Ammon's horn (tissue), 1 donor: ENCODE results near the gene GUCY2F.

ENCODE experiments used
- DNase-seq: peaks from one replicate; pipeline ENCODE4 v3.0.0-alpha.2; 2016; ENCODE audit warnings: low spot score

GUCY2F gene

DNA sequence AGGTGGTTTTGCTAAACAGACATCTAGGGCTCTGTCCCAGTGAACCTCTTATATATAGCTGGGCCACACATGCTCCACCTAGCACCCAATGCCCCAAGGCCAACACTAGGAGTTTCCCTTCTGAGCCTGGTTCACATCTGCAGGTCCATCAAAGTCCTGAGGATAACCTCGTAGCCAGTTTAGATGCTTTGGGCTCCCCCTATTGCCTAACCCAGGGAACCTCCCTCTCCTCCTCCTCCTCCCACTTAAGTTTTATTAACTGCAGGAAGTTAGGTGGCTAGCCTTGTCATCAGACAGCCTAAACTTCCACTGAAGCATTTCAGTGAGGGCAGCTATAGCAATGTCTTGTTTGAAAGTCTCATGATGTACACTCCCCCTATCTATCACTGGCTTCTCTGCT, 88.0 kb downstream of the GUCY2F start:
- DNase-seq, result no peak

- no peak for DNase-seq
These were observed 89.0 kb downstream of the GUCY2F start for GRCh38 chrX:109392895-109393294.

DNA sequence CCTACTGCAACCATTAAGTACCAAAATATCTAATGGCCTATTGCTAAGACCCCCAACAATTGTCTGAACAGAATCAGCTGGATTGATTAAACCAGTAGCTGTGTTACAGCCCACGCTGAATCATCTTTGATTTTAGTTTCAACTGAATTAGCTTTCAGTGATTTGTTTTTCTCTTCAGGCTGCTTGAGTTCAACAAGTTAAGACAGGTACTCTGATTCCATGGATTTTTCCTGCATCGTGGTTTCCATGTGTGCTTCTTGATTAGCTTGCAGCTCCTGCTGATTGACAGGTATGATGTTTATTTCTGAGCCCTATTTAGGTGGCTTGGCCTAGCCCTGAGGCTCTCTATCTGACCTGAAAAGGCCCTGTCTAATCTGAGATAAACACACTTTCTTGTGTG, 91.3 kb downstream of the GUCY2F start:
- DNase-seq, result no peak

DNA sequence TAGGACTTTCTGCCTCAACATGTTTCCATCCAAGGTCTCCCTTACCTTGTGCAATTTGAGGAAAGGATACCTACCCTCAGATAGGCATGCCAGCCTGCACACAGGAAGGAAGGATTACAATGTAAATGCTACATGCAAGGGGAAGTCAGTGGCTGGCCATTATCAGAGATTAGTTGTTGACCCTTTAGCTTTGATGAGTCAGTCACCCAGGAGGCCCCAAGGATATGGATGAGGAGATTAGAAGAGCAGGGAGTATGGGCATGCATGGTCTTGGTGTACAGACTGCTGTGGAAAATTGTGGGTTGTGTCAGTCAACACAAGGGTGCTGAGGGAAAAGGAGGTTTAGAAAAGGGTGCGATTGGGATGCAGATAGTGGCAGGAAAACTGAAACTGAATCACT, 92.0 kb downstream of the GUCY2F start:
- DNase-seq, result no peak

GRCh38 chrX:109384699-109385098, 97.2 kb downstream of the GUCY2F start:
- peak; percentile 32 for DNase-seq

GRCh38 chrX:109382332-109382731, 99.6 kb downstream of the GUCY2F start:
- DNase-seq, result no peak

DNA sequence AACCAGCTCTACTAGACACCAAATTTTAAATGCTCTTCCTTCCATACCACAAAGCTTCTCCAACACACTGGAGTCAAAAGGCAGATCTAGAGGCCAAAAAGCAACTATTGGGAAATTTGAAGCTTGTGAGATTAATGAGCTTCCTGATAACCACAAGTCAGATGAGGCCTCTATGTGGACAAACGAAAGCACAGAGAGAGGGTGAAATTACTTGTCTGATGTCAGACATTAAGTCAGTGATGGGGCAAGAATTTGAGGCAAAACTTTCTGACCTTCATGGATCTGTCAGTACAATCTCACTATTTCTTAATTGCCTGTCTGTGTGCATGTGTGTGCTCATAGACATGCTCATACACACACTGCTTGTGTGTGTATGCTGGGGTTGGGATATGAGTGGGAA, 103.6 kb downstream of the GUCY2F start:
- DNase-seq, result no peak

DNA sequence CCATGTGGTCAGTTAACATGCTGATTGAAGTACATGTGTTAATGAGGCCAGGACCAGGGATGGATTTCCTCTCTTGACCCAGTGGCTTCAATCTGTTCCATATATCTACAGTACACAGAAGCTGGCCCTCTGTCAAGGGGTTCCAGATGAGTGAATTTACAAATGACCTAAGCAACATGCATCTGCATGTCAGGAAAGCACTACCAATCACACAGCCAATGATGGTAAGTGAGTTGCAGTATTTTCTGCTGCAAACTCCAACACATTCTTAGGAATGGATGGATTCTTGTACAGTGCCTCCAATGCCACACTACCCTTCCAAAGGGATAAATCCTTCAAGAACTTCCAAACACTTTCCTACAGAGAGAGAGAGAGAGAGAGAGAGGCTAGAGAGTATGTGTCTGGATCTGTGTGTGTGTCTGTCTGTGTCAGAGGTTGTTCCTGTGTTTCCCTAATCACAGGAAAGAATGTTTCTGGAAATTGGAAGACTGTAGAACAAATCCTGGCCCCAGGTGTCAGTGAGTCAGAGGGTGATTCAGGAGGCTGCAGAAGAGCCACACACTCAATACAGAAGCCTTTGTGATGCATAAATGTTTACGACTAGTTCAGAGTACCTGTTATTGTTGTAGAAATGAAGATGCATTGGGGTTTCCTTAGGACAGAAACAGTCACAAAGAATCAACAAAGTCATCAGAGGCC, 107.5 kb downstream of the GUCY2F start:
- no peak for DNase-seq

DNA sequence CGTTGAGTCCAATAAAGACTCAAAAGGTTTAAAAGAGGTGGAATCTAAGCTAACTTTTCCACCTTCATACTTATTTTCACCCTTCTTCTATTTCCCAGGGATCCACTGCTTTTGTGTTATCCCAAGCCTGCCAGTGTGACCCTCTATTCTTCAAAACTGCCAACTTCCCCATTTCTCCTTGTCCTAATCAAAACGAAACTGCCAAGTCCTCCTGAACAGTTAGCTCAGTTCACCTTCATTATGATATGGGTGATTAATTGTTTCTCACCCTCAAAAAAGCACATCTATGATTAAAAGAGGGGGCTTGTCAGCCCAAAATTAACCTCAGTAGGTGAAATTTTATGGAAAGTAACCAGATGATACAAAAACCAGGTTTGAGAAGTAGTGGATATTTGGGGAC, 108.4 kb downstream of the GUCY2F start:
- DNase-seq, result no peak

DNA sequence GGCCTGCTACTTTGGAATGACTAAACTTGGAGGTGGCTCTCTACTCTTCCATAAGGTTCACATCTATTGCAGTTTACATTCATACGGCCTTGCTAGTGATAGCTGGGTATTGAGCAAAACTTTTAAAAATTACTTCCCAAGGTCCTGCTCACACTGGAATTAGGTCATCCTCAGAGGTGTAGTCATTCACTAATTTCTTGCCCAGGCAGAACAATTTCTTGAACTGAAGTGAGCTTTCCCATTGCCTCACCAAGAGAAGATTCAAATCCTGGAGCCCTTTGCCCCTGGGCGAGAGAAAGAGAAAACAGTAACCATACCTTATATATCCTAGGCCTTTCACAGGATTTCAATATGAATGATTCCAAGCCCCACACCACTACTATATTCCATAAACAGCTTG, 109.2 kb downstream of the GUCY2F start:
- DNase-seq, result no peak

DNA sequence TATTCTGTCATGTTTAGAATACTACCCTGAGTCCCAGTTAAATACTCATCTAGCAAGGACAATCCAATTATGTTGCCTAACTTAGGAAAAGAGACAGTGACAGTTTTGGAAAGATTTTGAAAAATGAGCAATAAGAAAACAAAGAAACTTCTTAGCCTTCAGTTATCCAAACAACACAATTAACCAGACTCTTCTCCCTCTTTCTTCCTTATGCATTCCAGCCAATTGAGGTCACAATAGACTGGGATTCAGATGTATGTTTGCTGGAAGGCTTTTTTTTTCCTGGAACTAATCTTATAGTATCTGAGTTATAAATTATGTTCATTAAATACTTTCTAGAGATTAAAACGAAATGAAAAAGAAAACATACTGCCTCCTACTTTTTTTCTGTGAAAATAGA, 109.6 kb downstream of the GUCY2F start:
- no peak for DNase-seq

DNA sequence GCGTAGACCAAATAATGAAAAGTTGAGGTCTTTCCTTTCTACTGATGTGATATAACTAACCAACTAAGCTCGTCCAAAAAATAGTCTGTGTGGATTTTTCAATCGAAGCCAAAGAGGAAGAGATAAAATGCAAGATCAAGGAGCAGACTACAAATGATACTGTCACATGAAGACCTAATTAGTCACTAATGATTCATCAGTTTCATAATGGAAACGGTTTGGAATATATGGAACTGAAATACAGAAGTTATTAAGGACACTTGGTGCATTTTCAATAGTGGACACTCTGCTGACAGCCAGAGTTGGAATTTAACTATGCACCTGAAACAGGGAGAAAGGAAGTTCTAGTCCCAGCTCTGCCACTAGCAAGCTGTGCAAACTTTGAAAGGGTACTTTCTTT, 119.8 kb downstream of the GUCY2F start:
- DNase-seq, result no peak

- no peak for DNase-seq
These were observed 121.6 kb downstream of the GUCY2F start for GRCh38 chrX:109360301-109360700.

GRCh38 chrX:109357706-109358105, 124.2 kb downstream of the GUCY2F start:
- no peak for DNase-seq

DNA sequence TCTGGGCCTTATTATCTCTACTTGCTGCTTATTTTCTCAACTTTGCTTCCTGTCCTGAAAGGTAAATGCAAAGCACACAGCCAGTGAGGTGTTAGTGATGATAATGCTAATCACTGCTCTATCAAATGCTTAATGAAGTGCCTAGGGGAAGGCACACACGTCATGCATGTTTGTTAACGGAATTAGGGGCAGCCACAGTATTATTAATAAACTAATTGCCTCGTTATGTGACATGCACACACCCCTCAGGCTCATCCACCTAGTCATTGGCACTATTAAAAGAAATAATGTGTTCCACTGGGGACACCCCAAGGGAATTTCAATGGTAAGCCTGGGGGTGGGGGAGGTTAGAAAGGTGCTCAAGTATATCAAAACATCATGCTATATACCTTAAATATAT, 125.2 kb downstream of the GUCY2F start:
- DNase-seq, result no peak

GRCh38 chrX:109352066-109352588, 129.8 kb downstream of the GUCY2F start:
- no peak for DNase-seq

DNA sequence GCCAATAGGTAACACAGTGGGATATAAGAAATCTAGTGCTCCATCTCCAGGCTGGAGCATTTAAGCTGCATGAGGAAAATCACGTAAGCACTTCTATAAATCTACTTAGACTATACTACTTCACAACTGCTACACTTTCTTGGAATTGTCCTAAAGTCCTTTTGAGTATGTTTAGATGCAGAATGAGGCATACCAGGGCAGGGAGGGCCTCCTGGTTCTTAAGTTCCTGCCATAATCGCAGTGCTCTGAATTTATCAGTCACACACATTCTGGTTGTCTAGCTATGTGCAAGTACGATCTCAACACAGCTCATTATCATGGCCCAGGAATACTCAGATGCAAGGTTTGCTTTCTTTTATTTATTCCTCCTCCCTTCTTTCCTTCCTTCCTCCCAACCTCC, 130.3 kb downstream of the GUCY2F start:
- no peak for DNase-seq

DNA sequence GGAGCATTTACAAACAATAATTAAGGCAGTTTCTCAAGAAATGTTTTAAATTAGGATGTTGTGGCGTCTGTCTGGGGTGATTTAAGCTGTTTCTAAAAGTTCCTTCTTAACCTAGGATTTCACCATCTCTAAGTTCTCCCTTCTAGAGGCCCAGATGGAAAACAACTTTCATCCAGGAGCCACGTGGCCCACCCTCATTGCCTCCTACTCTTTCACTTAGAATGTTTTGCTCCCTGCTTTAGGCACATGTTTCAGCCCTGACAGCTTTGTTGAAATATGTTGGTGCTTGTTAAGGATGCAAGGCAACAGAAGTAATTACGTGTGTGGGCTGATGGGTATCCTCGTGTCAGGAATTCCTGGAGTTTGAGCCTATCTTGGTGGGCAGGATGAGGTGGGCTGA, 131.3 kb downstream of the GUCY2F start:
- DNase-seq, result peak; percentile 15

- no peak for DNase-seq
These were observed 131.8 kb downstream of the GUCY2F start for GRCh38 chrX:109350051-109350450.

DNA sequence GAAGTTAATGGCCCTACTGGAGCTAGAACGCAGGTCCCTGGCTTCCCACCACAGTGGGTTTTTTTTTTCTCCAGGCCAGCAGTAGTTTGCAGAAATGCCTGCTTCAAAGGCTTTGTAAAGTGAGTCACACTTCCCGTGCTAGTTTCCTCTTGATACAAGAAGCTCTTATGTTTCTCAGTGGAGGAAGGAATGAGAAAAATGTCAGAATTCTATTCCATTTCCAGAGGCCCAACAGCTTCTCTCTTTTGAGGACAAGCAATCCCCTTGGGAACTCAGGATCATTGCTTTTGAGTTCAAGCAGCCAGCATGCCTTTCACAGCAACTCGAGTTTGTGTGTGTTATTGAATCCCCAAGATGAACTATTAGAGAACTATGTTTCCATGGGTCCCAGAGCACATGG, 134.3 kb downstream of the GUCY2F start:
- no peak for DNase-seq

DNA sequence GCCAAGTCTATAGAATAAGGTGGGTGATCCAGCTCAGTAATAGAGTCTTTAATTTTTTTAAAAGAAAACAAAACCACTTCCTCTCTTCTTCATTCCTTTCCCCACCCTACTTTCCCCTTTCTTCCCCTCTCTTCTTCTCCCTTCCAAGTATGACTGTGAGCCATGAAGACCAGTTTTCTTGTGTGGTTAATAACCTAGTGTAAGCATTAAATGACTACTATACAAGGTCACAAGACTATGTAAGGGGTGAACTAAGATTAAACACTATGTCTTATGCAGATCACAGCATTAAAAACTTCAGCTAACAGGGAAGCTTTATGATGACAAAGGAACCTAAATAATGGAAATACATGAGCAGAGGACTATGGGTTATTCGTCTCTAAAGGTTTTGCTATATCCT, 135.4 kb downstream of the GUCY2F start:
- DNase-seq, result no peak

GRCh38 chrX:109345856-109346255, 136.0 kb downstream of the GUCY2F start:
- DNase-seq, result no peak

DNA sequence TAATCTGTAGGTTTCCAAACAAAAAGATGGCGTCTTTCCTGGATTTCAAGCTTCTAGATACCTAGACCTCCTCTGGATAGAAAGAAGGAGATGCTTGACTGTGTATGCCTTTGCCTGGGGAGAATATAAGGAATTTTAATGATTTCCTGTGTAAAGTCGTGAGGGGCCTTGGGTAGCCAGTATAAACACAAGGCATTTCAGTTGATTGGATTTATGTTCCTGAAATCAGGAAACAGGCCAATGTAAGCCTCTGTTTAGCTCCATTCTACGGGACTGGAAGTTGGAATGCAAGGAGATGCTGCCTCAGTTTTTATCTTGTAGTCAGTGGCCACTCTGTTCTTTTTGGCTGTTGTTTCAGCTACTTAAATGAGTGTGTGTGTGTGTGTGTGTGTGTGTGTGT, 137.2 kb downstream of the GUCY2F start:
- no peak for DNase-seq

- DNase-seq, result no peak
These were observed 137.8 kb downstream of the GUCY2F start for GRCh38 chrX:109344101-109344500.
